HG02885 (cell line): ENCODE data around the gene ISM1.

Source experiments
- ATAC-seq: cut with Tn5 transposase; IDR thresholded peaks from one replicate; pipeline ENCODE4 v1.9.1; 2021; ENCODE audit warnings: mild to moderate bottlenecking; ENCODE audit not compliant: unreplicated experiment, poor library complexity

The ISM1 gene

GRCh38 chr20:13299401-13299800, 78.3 kb downstream of the ISM1 start:
- ATAC-seq: no peak

- ATAC-seq: no peak
Measured at GRCh38 chr20:13301596-13301995, 80.5 kb downstream of the ISM1 start.

GRCh38 chr20:13302647-13303450, 81.8 kb downstream of the ISM1 start:
- peak; percentile 84 for ATAC-seq

GRCh38 chr20:13305284-13305683, 84.2 kb downstream of the ISM1 start:
- ATAC-seq: no peak

- ATAC-seq: no peak
Measured at GRCh38 chr20:13307562-13308163, 86.6 kb downstream of the ISM1 start.

- no peak for ATAC-seq
Measured at GRCh38 chr20:13312300-13312699, 91.2 kb downstream of the ISM1 start.

- no peak for ATAC-seq
Measured at GRCh38 chr20:13313201-13313600, 92.1 kb downstream of the ISM1 start.

GRCh38 chr20:13317439-13317838, 96.4 kb downstream of the ISM1 start:
- no peak for ATAC-seq

GRCh38 chr20:13318871-13319521, 97.9 kb downstream of the ISM1 start:
- ATAC-seq: no peak

- ATAC-seq: no peak
Measured at GRCh38 chr20:13320702-13321101, 99.6 kb downstream of the ISM1 start.

- no peak for ATAC-seq
Measured at GRCh38 chr20:13321416-13321815, 100.3 kb downstream of the ISM1 start.

GRCh38 chr20:13322198-13322597, 101.1 kb downstream of the ISM1 start:
- ATAC-seq: peak; percentile 13

- ATAC-seq: peak; percentile 41
Measured at GRCh38 chr20:13322621-13323020, 101.5 kb downstream of the ISM1 start.

GRCh38 chr20:13325033-13325432, 104.0 kb downstream of the ISM1 start:
- no peak for ATAC-seq

GRCh38 chr20:13325796-13326340, 104.8 kb downstream of the ISM1 start:
- ATAC-seq: no peak

GRCh38 chr20:13331536-13331935, 110.5 kb downstream of the ISM1 start:
- ATAC-seq: no peak

- ATAC-seq: no peak
Measured at GRCh38 chr20:13333036-13333435, 112.0 kb downstream of the ISM1 start.

GRCh38 chr20:13333793-13334192, 112.7 kb downstream of the ISM1 start:
- no peak for ATAC-seq

GRCh38 chr20:13336308-13337089, 115.4 kb downstream of the ISM1 start:
- ATAC-seq: peak; percentile 51

- no peak for ATAC-seq
Measured at GRCh38 chr20:13337090-13337784, 116.2 kb downstream of the ISM1 start.
